K562 (cell line): Measurements from ENCODE around the gene PSAP. TPM values are rescaled to one million over a fixed set of nuclear protein-coding genes. Genes with fewer than 3 reads are reported as not detected.

Experiments used
- ATAC-seq: fragments of 200-7000 bp; cut with Tn5 transposase; 3 replicates; pipeline ENCODE4 v1.9.1; 2020; ENCODE audit warnings: moderate library complexity
- BruUV-seq: library from RNA; stranded (reverse); fragments of 400-500 nt; replicated peaks from 2 replicates; lab custom pipeline; 2021; lab: Mats Ljungman, UMichigan
- CTCF ChIA-PET: fragments of 300-600 bp; formaldehyde crosslinking; extraction: SDS; loops from one replicate; lab custom pipeline; 2021; ENCODE audit warnings: low intra/inter-chr PET ratio; lab: Yijun Ruan, JAX
- POLR2A ChIA-PET: fragments of 300-600, 350-650 bp; sonication (Branson Sonifier 250); formaldehyde crosslinking; extraction: SDS; loops from one replicate; lab custom pipeline; 2021; ENCODE audit warnings: antibody characterized with exemption, inconsistent platforms; lab: Yijun Ruan, JAX
- DNase-seq, 4 experiments: peaks; one replicate each; pipeline versions ENCODE4 v3.0.0 to v3.0.0-alpha.2; 2011 to 2018; ENCODE audit warnings: low spot score in 3 of 4, mixed read lengths in 3 of 4; ENCODE audit errors: extremely low read depth in 1 of 4
- FAIRE-seq: peaks from 2 replicates; lab custom pipeline; 2011; peaks lifted over from hg19 to GRCh38; lab: Jason Lieb, UNC
- H2AFZ ChIP-seq: 2 replicates; pipeline ENCODE4 v1.6.0; 2011; ENCODE audit warnings: low read depth, low read length, control low read depth, inconsistent platforms
- H3K27ac ChIP-seq: fragments of 200-600 bp; 3 replicates; pipeline ENCODE4 v1.8.0; 2011; ENCODE audit warnings: low read depth, mild to moderate bottlenecking, control low read depth, inconsistent platforms, low read length, moderate library complexity, mixed read lengths; ENCODE audit errors: extremely low read depth
- H3K27me3 ChIP-seq, 2 experiments: fragments of 300-600 bp in 1 of 2; 2 replicates in 1 of 2; 3 replicates in 1 of 2; pipeline versions ENCODE4 v1.6.0 to v1.8.0; 2011; ENCODE audit warnings: inconsistent platforms in 2 of 2, low read length in 2 of 2, mild to moderate bottlenecking in 1 of 2, mixed read lengths in 1 of 2, moderate library complexity in 1 of 2; ENCODE audit not compliant: control insufficient read depth in 2 of 2, insufficient read depth in 2 of 2
- H3K36me3 ChIP-seq: fragments of 300-600 bp; 3 replicates; pipeline ENCODE4 v1.8.0; 2011; ENCODE audit warnings: mild to moderate bottlenecking, low read length, inconsistent platforms; ENCODE audit not compliant: control insufficient read depth, insufficient read depth
- H3K4me1 ChIP-seq, 2 experiments: fragments of 200-600 bp in 1 of 2; replicated peaks in 1 of 2; 2 replicates in 1 of 2; 3 replicates in 1 of 2; pipeline versions ENCODE4 v1.5.1 to v1.8.0; 2011; ENCODE audit warnings: inconsistent platforms in 2 of 2, low read length in 2 of 2, mild to moderate bottlenecking in 1 of 2, mixed read lengths in 1 of 2, moderate library complexity in 1 of 2; ENCODE audit not compliant: control insufficient read depth in 2 of 2, insufficient read depth in 2 of 2
- H3K4me2 ChIP-seq: 2 replicates; pipeline ENCODE4 v1.6.1; 2011; ENCODE audit warnings: low read length, control low read depth, inconsistent platforms, mixed read lengths; ENCODE audit not compliant: insufficient read depth
- H3K4me3 ChIP-seq: fragments of 200-600 bp; sonication (generic), shearing (Covaris generic); 2 replicates; pipeline ENCODE4 v1.5.1; 2016; ENCODE audit warnings: control low read depth, inconsistent platforms
- H3K79me2 ChIP-seq: fragments of 200-600 bp; 3 replicates; pipeline ENCODE4 v1.8.0; 2011; ENCODE audit warnings: low read length, inconsistent platforms; ENCODE audit not compliant: control insufficient read depth, insufficient read depth
- H3K9ac ChIP-seq, 2 experiments: 2 replicates each; pipeline versions ENCODE4 v1.6.0 to v1.6.1; 2011; ENCODE audit warnings: low read depth in 2 of 2, low read length in 2 of 2, control low read depth in 1 of 2, inconsistent platforms in 1 of 2, mild to moderate bottlenecking in 1 of 2, mixed read lengths in 1 of 2; ENCODE audit not compliant: insufficient read depth in 1 of 2
- H3K9me1 ChIP-seq: one replicate; pipeline ENCODE4 v1.6.0; 2011; ENCODE audit warnings: inconsistent platforms, mild to moderate bottlenecking, low read length, moderate library complexity; ENCODE audit not compliant: control insufficient read depth, insufficient read depth
- H3K9me3 ChIP-seq: replicated peaks from 2 replicates; pipeline ENCODE4 v1.5.1; 2011; ENCODE audit warnings: low read depth, low read length, inconsistent platforms; ENCODE audit not compliant: control insufficient read depth, insufficient read depth
- H4K20me1 ChIP-seq: replicated peaks from 2 replicates; pipeline ENCODE4 v1.6.1; 2011; ENCODE audit warnings: low read length, inconsistent platforms, mixed read lengths; ENCODE audit not compliant: control insufficient read depth, insufficient read depth
- ARID3B ChIP-seq: fragments of 250-450 bp; sonication (Bioruptor Pico); IDR thresholded peaks from 2 replicates; pipeline ENCODE4 v1.4.0; 2020; ENCODE audit warnings: borderline replicate concordance
- C11orf30 ChIP-seq: fragments of 450-650 bp; IDR thresholded peaks from 2 replicates; pipeline ENCODE4 v1.6.1; 2016; ENCODE audit warnings: low read depth, mild to moderate bottlenecking
- CEBPB ChIP-seq: fragments of 450-650 bp; IDR thresholded peaks from 2 replicates; pipeline ENCODE4 v1.6.1; 2016; ENCODE audit warnings: missing genetic modification characterization, missing compliant biosample characterization
- CREB5 ChIP-seq: fragments of 250-450 bp; sonication (Bioruptor Pico); IDR thresholded peaks from 2 replicates; pipeline ENCODE4 v1.5.0; 2020; ENCODE audit warnings: mild to moderate bottlenecking
- HDAC6 ChIP-seq: IDR thresholded peaks from 2 replicates; pipeline ENCODE4 v1.6.1; 2012; ENCODE audit warnings: low read depth, mild to moderate bottlenecking, control low read depth, inconsistent platforms, low read length, moderate library complexity
- MAZ ChIP-seq, 2 experiments: fragments of 450-650 bp in 1 of 2; sonication (generic) in 1 of 2; formaldehyde crosslinking; IDR thresholded peaks in 1 of 2; conservative IDR thresholded peaks in 1 of 2; 2 replicates each; pipeline versions ENCODE4 v1.4.0 to v1.5.0; 2020; ENCODE audit warnings: mild to moderate bottlenecking in 1 of 2, missing genetic modification reagents in 1 of 2
- MYBL2 ChIP-seq, 2 experiments: fragments of 450-650 bp in 1 of 2; sonication (generic) in 1 of 2; formaldehyde crosslinking in 1 of 2; IDR thresholded peaks; 2 replicates each; pipeline versions ENCODE4 v1.6.1 to v1.8.1; 2017 to 2022; ENCODE audit warnings: borderline replicate concordance in 1 of 2, inconsistent platforms in 1 of 2, low read depth in 1 of 2, mild to moderate bottlenecking in 1 of 2, missing genetic modification reagents in 1 of 2, moderate library complexity in 1 of 2
- NEUROD1 ChIP-seq: fragments of 150-350 bp; IDR thresholded peaks from 2 replicates; pipeline ENCODE4 v1.6.1; 2014; ENCODE audit warnings: borderline replicate concordance, low read length, low read depth; ENCODE audit not compliant: partially characterized antibody
- NFATC3 ChIP-seq: fragments of 450-650 bp; IDR thresholded peaks from 2 replicates; pipeline ENCODE4 v1.6.1; 2017; ENCODE audit warnings: mild to moderate bottlenecking
- NUFIP1 ChIP-seq: fragments of 450-650 bp; IDR thresholded peaks from 2 replicates; pipeline ENCODE4 v1.6.1; 2018; ENCODE audit not compliant: partially characterized antibody
- POLR2A ChIP-seq: fragments of 450-650 bp; conservative IDR thresholded peaks from 2 replicates; pipeline ENCODE4 v1.6.1; 2016
- TEAD2 ChIP-seq: fragments of 450-650 bp; IDR thresholded peaks from 2 replicates; pipeline ENCODE4 v1.6.1; 2016; ENCODE audit warnings: missing genetic modification characterization, control low read depth, missing compliant biosample characterization
- ZEB2 ChIP-seq: fragments of 450-650 bp; IDR thresholded peaks from 2 replicates; pipeline ENCODE4 v1.6.1; 2016
- ZNF717 ChIP-seq: fragments of 250-450 bp; sonication (Bioruptor Pico); IDR thresholded peaks from 2 replicates; pipeline ENCODE4 v1.5.0; 2021
- WGBS: fragments of 100-300 bp; shearing (Covaris generic); methylation state at CpG from one replicate; pipeline ENCODE4 v1.1.6; 2016; ENCODE audit warnings: low coverage, mixed read lengths; ENCODE audit not compliant: insufficient coverage; ENCODE audit errors: missing lambda C conversion rate; 5-methylcytosine and 5-hydroxymethylcytosine counted together
- in situ Hi-C: fragments of 300-500 bp; cut with MboI; formaldehyde crosslinking; loops from 4 replicates; pipeline ENCODE4 v1.15.0; 2018; ENCODE audit warnings: inconsistent platforms, mixed read lengths
- intact Hi-C: fragments of 100-400 bp; cut with micrococcal nuclease; formaldehyde crosslinking; loops from 2 replicates; pipeline ENCODE4 v1.14.2; 2022
- polyA plus RNA-seq, 8 experiments: library from polyadenylated mRNA; depleted of rRNA in 4 of 8; stranded (reverse) in 5 of 8; unstranded in 3 of 8; fragments of >200 nt; fragmentation: Nextera tagmentation in 2 of 8; fragmentation: Illumina TruSeq in 1 of 8; extraction: Ambion mirVana in 2 of 8; extraction: Trizol in 1 of 8; gene quantifications; 2 replicates each; pipeline versions ENCODE4 v1.2.1 to v1.2.3, GENCODE V29; 2011 to 2014; ENCODE audit warnings: inconsistent platforms in 1 of 8, missing spikeins in 1 of 8
- total RNA-seq, 7 experiments: library from RNA; depleted of rRNA in 6 of 7; stranded (reverse); fragments of >200 nt in 6 of 7; fragmentation: Illumina TruSeq in 2 of 7; extraction: Trizol in 2 of 7; gene quantifications; 2 replicates each; pipeline versions ENCODE4 v1.2.1 to v1.2.3, GENCODE V29; 2011 to 2021; ENCODE audit warnings: low replicate concordance in 1 of 7

PSAP gene
- total and polyA plus RNA-seq, 9 of the 15 experiments (the other 6 are each of a cell fraction or from before 2014, with no cell fraction given): 245 to 700 (median 429) TPM

- TF ChIP-seq C11orf30 (no peak), ZEB2 (no peak), MAZ (CRISPR knock-in tag; conservative IDR thresholded peaks at IDR 0.05 in 1 of 2, IDR thresholded peaks at IDR 0.05 in 1 of 2) (no peak), MYBL2 (IDR thresholded peaks at IDR 0.05; ENCODE audit: low read depth) (no peak), MYBL2 (CRISPR knock-in tag; IDR thresholded peaks at IDR 0.05; ENCODE audit: borderline replicate concordance) (no peak), NEUROD1 (no peak), ZNF717 (CRISPR knock-in tag) (no peak), HDAC6 (no peak), NUFIP1 (no peak), ARID3B (CRISPR knock-in tag) (no peak), TEAD2 (tag) (no peak), CREB5 (CRISPR knock-in tag) (no peak), CEBPB (tag) (no peak), NFATC3 (no peak), POLR2A (no peak)
- Histone ChIP-seq H3K4me3 (no peak overlapping the region), H3K9me1 (no peaks in the 10 kb centered on the region), H3K9me3 (no peaks in the 10 kb centered on the region), H3K4me1 (peaks cover 0 to 10% of the 10 kb centered on the region in 2 experiments; a peak in 1 of 5 replicates), H4K20me1 (no peaks in the 10 kb centered on the region; the same call in 1 of the 2 replicates), H3K9ac (no peak overlapping the region), H3K4me2 (no peak overlapping the region), H3K27ac (no peak overlapping the region), H2AFZ (no peak overlapping the region), H3K27me3 (peaks cover 48 to 61% of the 10 kb centered on the region in 2 experiments), H3K36me3 (no peaks in the 10 kb centered on the region), H3K79me2 (no peaks in the 10 kb centered on the region)
- ATAC-seq (no peak), FAIRE-seq (no peak), DNase-seq (no peak)
- in situ Hi-C loops: no loop called here
- ChIA-PET CTCF (interaction anchor here (0.6 kb wide), 1 partner anchor 189 kb away, joined by 4 read pairs; no protein-coding TSS in a partner anchor), POLR2A (interaction anchor here (1.6 kb wide), 1 partner anchor 13 kb away, joined by 5 read pairs; no protein-coding TSS in a partner anchor)
- intact Hi-C loops: no loop called here
- under 1% methylated on average over 8 of the region's 8 CpGs for WGBS
- BruUV-seq: no TSS peak
Measured at GRCh38 chr10:71788954-71789353, 62.1 kb downstream of the PSAP start.
